Suprapubic skin (tissue), 4 donors: ENCODE measurements around the gene KDM5A. TPM values are rescaled to one million over a fixed set of nuclear protein-coding genes. Genes with fewer than 3 reads are reported as not detected.
A peak's percentile ranks its signal among the peaks of the same experiment; 100 is the strongest.

ENCODE experiments used
- DNase-seq, 2 donors: peaks; one replicate each; pipeline ENCODE4 v3.0.0-alpha.2; 2019; ENCODE audit warnings: low spot score in 2 of 2
- H3K27ac ChIP-seq: fragments of 200-600 bp; sonication (generic); one replicate; pipeline ENCODE4 v1.5.1; 2019
- H3K27me3 ChIP-seq: fragments of 200-600 bp; sonication (generic); one replicate; pipeline ENCODE4 v1.5.1; 2019
- H3K36me3 ChIP-seq: fragments of 200-600 bp; sonication (generic); one replicate; pipeline ENCODE4 v1.5.1; 2019
- H3K4me1 ChIP-seq: fragments of 200-600 bp; sonication (generic); one replicate; pipeline ENCODE4 v1.5.1; 2019
- H3K4me3 ChIP-seq: fragments of 200-600 bp; sonication (generic); one replicate; pipeline ENCODE4 v1.5.1; 2019; ENCODE audit warnings: mild to moderate bottlenecking
- H3K9me3 ChIP-seq: fragments of 200-600 bp; sonication (generic); one replicate; pipeline ENCODE4 v1.5.1; 2019
- CTCF ChIP-seq, 2 donors: fragments of 200-600 bp in 1 of 2; fragments of 450-650 bp in 1 of 2; sonication (generic) in 1 of 2; IDR thresholded peaks; one replicate each; pipeline ENCODE4 v1.5.1; 2016 to 2019; ENCODE audit warnings: antibody characterized with exemption in 2 of 2, mild to moderate bottlenecking in 1 of 2, moderate library complexity in 1 of 2
- EP300 ChIP-seq: sonication (generic); formaldehyde crosslinking; IDR thresholded peaks from one replicate; pipeline ENCODE4 v1.6.1; 2017; ENCODE audit warnings: antibody characterized with exemption
- POLR2A ChIP-seq, 2 donors: fragments of 450-650 bp; IDR thresholded peaks; one replicate each; pipeline ENCODE4 v1.6.1; 2017; ENCODE audit warnings: antibody characterized with exemption in 2 of 2, mild to moderate bottlenecking in 2 of 2, moderate library complexity in 2 of 2
- POLR2AphosphoS5 ChIP-seq, 3 donors: sonication (generic); formaldehyde crosslinking; IDR thresholded peaks; one replicate each; pipeline ENCODE4 v1.6.1; 2017; ENCODE audit warnings: antibody characterized with exemption in 3 of 3
- WGBS: methylation state at CpG from one replicate; pipeline ENCODE4 v1.1.5; 2018; 5-methylcytosine and 5-hydroxymethylcytosine counted together
- total RNA-seq, 4 donors: library from RNA; depleted of rRNA; stranded (reverse); fragments of >200 nt; gene quantifications; one replicate each; pipeline ENCODE4 v1.1.0, GENCODE V29; 2016

Gene KDM5A
- total RNA-seq, 4 donors from 2014 or later: 43.1 to 126 (median 92.1) TPM

- H3K4me3 ChIP-seq: peak overlapping the region; percentile 75
- TF ChIP-seq CTCF (IDR thresholded peaks at IDR 0.05): no peak
- TF ChIP-seq POLR2A (IDR thresholded peaks at IDR 0.05): no peak
- TF ChIP-seq POLR2AphosphoS5 (IDR thresholded peaks at IDR 0.05): no peak
- TF ChIP-seq EP300: no peak
- no peaks in the 10 kb centered on the region for H3K9me3 ChIP-seq
- 0% methylated on average over 8 of the region's 8 CpGs for WGBS
- DNase-seq: no peak
- H3K36me3 ChIP-seq: no peaks in the 10 kb centered on the region
- peak overlapping the region; percentile 72 for H3K27ac ChIP-seq
- no peaks in the 10 kb centered on the region for H3K27me3 ChIP-seq
- peaks cover 14% of the 10 kb centered on the region for H3K4me1 ChIP-seq
Measured at GRCh38 chr12:402029-402389, 12.9 kb upstream of the KDM5A start.

GRCh38 chr12:401235-402028 lies 12.3 kb upstream of the KDM5A start, which contains the start of gene CCDC77:
TSS of gene CCDC77 (plus strand) at chr12:401644. CDS start at chr12:409384, 7,740 bp downstream.
- H3K36me3 ChIP-seq: no peaks in the 10 kb centered on the region
- TF ChIP-seq POLR2AphosphoS5 (IDR thresholded peaks at IDR 0.05) (peak in 1 of 3 donors; percentile 59), CTCF (IDR thresholded peaks at IDR 0.05) (no peak), EP300 (no peak), POLR2A (IDR thresholded peaks at IDR 0.05) (peak in 1 of 2 donors; percentile 10)
- H3K27me3 ChIP-seq: no peaks in the 10 kb centered on the region
- DNase-seq: peak; percentile 94 to 96
- H3K9me3 ChIP-seq: no peaks in the 10 kb centered on the region
- H3K4me1 ChIP-seq: peaks cover 14% of the 10 kb centered on the region
- WGBS: under 1% methylated on average over 42 of the region's 45 CpGs
- H3K27ac ChIP-seq: peak within 1 kb of the TSS; percentile 72
- H3K4me3 ChIP-seq: peak within 1 kb of the TSS; percentile 75

GRCh38 chr12:400828-401227 lies 11.7 kb upstream of the KDM5A start:
- no peak for DNase-seq
- H3K27me3 ChIP-seq: no peaks in the 10 kb centered on the region
- peaks cover 14% of the 10 kb centered on the region for H3K4me1 ChIP-seq
- no peaks in the 10 kb centered on the region for H3K9me3 ChIP-seq
- no peak for TF ChIP-seq POLR2AphosphoS5 (IDR thresholded peaks at IDR 0.05)
- no peak for TF ChIP-seq POLR2A (IDR thresholded peaks at IDR 0.05)
- no peak for TF ChIP-seq EP300
- TF ChIP-seq CTCF (IDR thresholded peaks at IDR 0.05): no peak
- H3K36me3 ChIP-seq: no peaks in the 10 kb centered on the region
- H3K27ac ChIP-seq: no peak overlapping the region
- WGBS: 65% methylated on average over 8 of the region's 8 CpGs
- peak overlapping the region; percentile 75 for H3K4me3 ChIP-seq

GRCh38 chr12:388541-389141 lies 479 bp downstream of the KDM5A start:
- DNase-seq: no peak
- no peak for TF ChIP-seq CTCF (IDR thresholded peaks at IDR 0.05)
- no peak for TF ChIP-seq POLR2AphosphoS5 (IDR thresholded peaks at IDR 0.05)
- no peak for TF ChIP-seq POLR2A (IDR thresholded peaks at IDR 0.05)
- TF ChIP-seq EP300: no peak

DNA sequence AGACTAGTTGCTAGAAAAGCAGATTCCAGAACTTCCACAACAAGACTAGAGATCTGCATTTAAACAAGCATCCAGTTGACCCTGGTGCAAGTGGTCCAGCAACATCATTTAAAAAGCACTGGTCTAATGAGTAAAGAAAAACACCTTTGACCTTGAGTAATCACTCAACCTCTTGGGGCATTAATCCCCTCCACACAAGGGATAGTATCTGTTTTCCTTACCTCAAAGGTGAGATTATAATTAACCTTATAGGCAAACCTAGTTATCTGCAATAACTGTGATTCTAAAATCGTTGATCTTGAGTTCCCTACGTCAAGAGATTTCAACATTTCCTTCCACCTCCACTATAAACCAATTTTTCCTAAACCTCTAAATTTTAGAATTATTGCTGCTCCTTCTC lies 1.1 kb downstream of the KDM5A start:
- WGBS: 2% methylated on average over 2 of the region's 2 CpGs
- no peak for DNase-seq
- Histone ChIP-seq H3K36me3 (peaks cover 20% of the 10 kb centered on the region), H3K4me1 (peaks cover 42% of the 10 kb centered on the region), H3K27me3 (no peaks in the 10 kb centered on the region), H3K4me3 (peak overlapping the region; percentile 79), H3K27ac (no peak overlapping the region), H3K9me3 (no peaks in the 10 kb centered on the region)
- TF ChIP-seq POLR2A (IDR thresholded peaks at IDR 0.05) (no peak), POLR2AphosphoS5 (IDR thresholded peaks at IDR 0.05) (no peak), CTCF (IDR thresholded peaks at IDR 0.05) (no peak), EP300 (no peak)

More at GRCh38 chr12:388541-389141, 479 bp downstream of the KDM5A start:
- under 1% methylated on average over 27 of the region's 35 CpGs for whole genome bisulfite sequencing
- H3K9me3 ChIP-seq: no peaks in the 10 kb centered on the region
- H3K27ac ChIP-seq: peak overlapping the region; percentile 93
- peaks cover 14% of the 10 kb centered on the region for H3K36me3 ChIP-seq
- H3K27me3 ChIP-seq: no peaks in the 10 kb centered on the region
- peak overlapping the region; percentile 79 for H3K4me3 ChIP-seq
- peaks cover 42% of the 10 kb centered on the region for H3K4me1 ChIP-seq
